WTC11 (cell line): ENCODE measurements around the gene PPP1R12A. TPM values are rescaled to one million over a fixed set of nuclear protein-coding genes. Genes with fewer than 3 reads are reported as not detected.

Experiments used
- AR ChIP-seq: fragments of 250-450 bp; sonication (Bioruptor Pico); IDR thresholded peaks from 2 replicates; pipeline ENCODE4 v1.9.0; 2021; ENCODE audit warnings: mild to moderate bottlenecking
- ATF1 ChIP-seq: sonication (generic); formaldehyde crosslinking; IDR thresholded peaks from 2 replicates; pipeline ENCODE4 v1.8.1; 2023; ENCODE audit warnings: mild to moderate bottlenecking, moderate library complexity, missing genetic modification reagents
- CBFB ChIP-seq: sonication (generic); formaldehyde crosslinking; IDR thresholded peaks from 2 replicates; pipeline ENCODE4 v1.8.1; 2022; ENCODE audit warnings: mild to moderate bottlenecking, low read depth, missing genetic modification reagents
- CTCF ChIP-seq: fragments of 200-600 bp; IDR thresholded peaks from 2 replicates; pipeline ENCODE4 v1.8.0; 2022; ENCODE audit warnings: antibody characterized with exemption
- E2F1 ChIP-seq: sonication (generic); formaldehyde crosslinking; IDR thresholded peaks from 2 replicates; pipeline ENCODE4 v1.8.0; 2022; ENCODE audit warnings: mild to moderate bottlenecking, missing genetic modification reagents
- ESRRA ChIP-seq: sonication (generic); formaldehyde crosslinking; IDR thresholded peaks from 2 replicates; pipeline ENCODE4 v1.8.1; 2022; ENCODE audit warnings: mild to moderate bottlenecking, missing genetic modification reagents, borderline replicate concordance
- GABPB1 ChIP-seq: sonication (generic); formaldehyde crosslinking; IDR thresholded peaks from 2 replicates; pipeline ENCODE4 v1.8.1; 2023; ENCODE audit warnings: mild to moderate bottlenecking, missing genetic modification reagents
- GRHL2 ChIP-seq: fragments of 250-450 bp; sonication (Bioruptor Pico); IDR thresholded peaks from 2 replicates; pipeline ENCODE4 v1.8.0; 2022; ENCODE audit warnings: mild to moderate bottlenecking, moderate library complexity; ENCODE audit not compliant: insufficient replicate concordance, severe bottlenecking
- HMGXB4 ChIP-seq: sonication (generic); formaldehyde crosslinking; IDR thresholded peaks from 2 replicates; pipeline ENCODE4 v1.8.1; 2023; ENCODE audit warnings: mild to moderate bottlenecking, moderate library complexity, missing genetic modification reagents
- JUN ChIP-seq: sonication (generic); formaldehyde crosslinking; IDR thresholded peaks from 2 replicates; pipeline ENCODE4 v1.8.0; 2023; ENCODE audit warnings: mild to moderate bottlenecking, missing genetic modification reagents
- MXD4 ChIP-seq: fragments of 250-450 bp; sonication (Bioruptor Pico); IDR thresholded peaks from 2 replicates; pipeline ENCODE4 v1.8.0; 2021; ENCODE audit warnings: mild to moderate bottlenecking, moderate library complexity, borderline replicate concordance
- NFATC4 ChIP-seq: fragments of 250-450 bp; sonication (Bioruptor Pico); IDR thresholded peaks from 2 replicates; pipeline ENCODE4 v1.9.0; 2021; ENCODE audit warnings: mild to moderate bottlenecking
- NFE2L1 ChIP-seq: sonication (generic); formaldehyde crosslinking; IDR thresholded peaks from 2 replicates; pipeline ENCODE4 v1.8.1; 2023; ENCODE audit warnings: missing genetic modification reagents
- NFYB ChIP-seq: sonication (generic); formaldehyde crosslinking; conservative IDR thresholded peaks from 2 replicates; pipeline ENCODE4 v1.8.0; 2022; ENCODE audit warnings: low read depth, missing genetic modification reagents
- PREB ChIP-seq: sonication (generic); formaldehyde crosslinking; IDR thresholded peaks from 2 replicates; pipeline ENCODE4 v1.8.1; 2022; ENCODE audit warnings: mild to moderate bottlenecking, missing genetic modification reagents, moderate library complexity, borderline replicate concordance
- SOX15 ChIP-seq: fragments of 250-450 bp; sonication (Bioruptor Pico); IDR thresholded peaks from 2 replicates; pipeline ENCODE4 v1.9.0; 2021; ENCODE audit warnings: mild to moderate bottlenecking
- SP1 ChIP-seq: sonication (generic); formaldehyde crosslinking; conservative IDR thresholded peaks from 2 replicates; pipeline ENCODE4 v1.8.1; 2022; ENCODE audit warnings: missing genetic modification reagents
- TCF7 ChIP-seq: sonication (generic); formaldehyde crosslinking; IDR thresholded peaks from 2 replicates; pipeline ENCODE4 v1.8.0; 2022; ENCODE audit warnings: mild to moderate bottlenecking, low read depth, missing genetic modification reagents, moderate library complexity
- TEAD1 ChIP-seq: sonication (generic); formaldehyde crosslinking; IDR thresholded peaks from 2 replicates; pipeline ENCODE4 v1.8.0; 2022; ENCODE audit warnings: mild to moderate bottlenecking, missing genetic modification reagents
- TEAD4 ChIP-seq: sonication (generic); formaldehyde crosslinking; IDR thresholded peaks from 2 replicates; pipeline ENCODE4 v1.8.0; 2022; ENCODE audit warnings: mild to moderate bottlenecking, missing genetic modification reagents
- USF2 ChIP-seq: sonication (generic); formaldehyde crosslinking; IDR thresholded peaks from 2 replicates; pipeline ENCODE4 v1.8.1; 2023; ENCODE audit warnings: mild to moderate bottlenecking, missing genetic modification reagents, moderate library complexity
- ZNF138 ChIP-seq: sonication (generic); formaldehyde crosslinking; conservative IDR thresholded peaks from 2 replicates; pipeline ENCODE4 v1.8.1; 2022; ENCODE audit warnings: mild to moderate bottlenecking, moderate library complexity, missing genetic modification reagents
- ZNF219 ChIP-seq: sonication (generic); formaldehyde crosslinking; IDR thresholded peaks from 2 replicates; pipeline ENCODE4 v1.8.0; 2023; ENCODE audit warnings: missing genetic modification reagents, mild to moderate bottlenecking, borderline replicate concordance
- ZNF281 ChIP-seq: sonication (generic); formaldehyde crosslinking; IDR thresholded peaks from 2 replicates; pipeline ENCODE4 v1.8.0; 2023; ENCODE audit warnings: mild to moderate bottlenecking, missing genetic modification reagents
- ZNF671 ChIP-seq: fragments of 250-450 bp; sonication (Bioruptor Pico); IDR thresholded peaks from 2 replicates; pipeline ENCODE4 v1.8.0; 2021; ENCODE audit warnings: mild to moderate bottlenecking
- total RNA-seq: library from RNA; stranded (reverse); gene quantifications from 3 replicates; pipeline ENCODE4 v1.2.3, GENCODE V29; 2021

The PPP1R12A gene
- total RNA-seq, 1 experiment from 2014 or later, result 83.8 TPM

GRCh38 chr12:79934281-79935020 is 446 bp downstream of the PPP1R12A start (continued):
- TF ChIP-seq CBFB (CRISPR knock-in tag) (no peak), NFYB (CRISPR knock-in tag) (no peak), NFE2L1 (CRISPR knock-in tag) (peak; percentile 21; the same call in 1 of the 2 replicates), ZNF281 (CRISPR knock-in tag) (0 out of 2 replicates have a peak, but pooled peaks have one; percentile 3), ZNF219 (CRISPR knock-in tag) (no peak), ESRRA (CRISPR knock-in tag) (peak; percentile 62; the same call in 1 of the 2 replicates), SP1 (CRISPR knock-in tag) (no peak; the same call in 1 of the 2 replicates), JUN (CRISPR knock-in tag) (no peak), E2F1 (no peak), ATF1 (CRISPR knock-in tag) (peak; percentile 62; the same call in 1 of the 2 replicates), TCF7 (CRISPR knock-in tag) (no peak), TEAD1 (CRISPR knock-in tag) (no peak), CTCF (no peak), NFATC4 (CRISPR knock-in tag) (no peak), ZNF138 (no peak; the same call in 1 of the 2 replicates), HMGXB4 (CRISPR knock-in tag) (peak; percentile 81; the same call in 1 of the 2 replicates), PREB (CRISPR knock-in tag) (no peak), AR (no peak), GABPB1 (CRISPR knock-in tag) (no peak), GRHL2 (no peak), ZNF671 (CRISPR knock-in tag) (no peak), USF2 (CRISPR knock-in tag) (no peak), SOX15 (CRISPR knock-in tag) (no peak), MXD4 (CRISPR knock-in tag) (no peak), TEAD4 (CRISPR knock-in tag) (no peak)
- TF ChIP-seq, all 79 proteins: peak for 10
